CD14-positive monocyte (primary cell): Measurements from ENCODE around the gene PPP1R2. TPM values are rescaled to one million over a fixed set of nuclear protein-coding genes. Genes with fewer than 3 reads are reported as not detected.

Source experiments
- DNase-seq, 3 donors: peaks; one replicate each; pipeline ENCODE4 v3.0.0-alpha.2; 2011 to 2022
- H2AFZ ChIP-seq: 2 replicates; pipeline ENCODE4 v1.6.0; 2012; ENCODE audit warnings: mild to moderate bottlenecking, low read depth, low read length, inconsistent platforms; ENCODE audit not compliant: insufficient read depth, poor library complexity, severe bottlenecking
- H3K27ac ChIP-seq, 2 donors: 1 replicate in 1 of 2; 2 replicates in 1 of 2; pipeline ENCODE4 v1.5.1; 2012 to 2013; ENCODE audit warnings: low read length in 2 of 2, control low read depth in 1 of 2, inconsistent platforms in 1 of 2, low read depth in 1 of 2, mild to moderate bottlenecking in 1 of 2
- H3K27me3 ChIP-seq, 2 donors: one replicate each; pipeline versions ENCODE4 v1.6.0 to v1.6.1; 2011 to 2013; ENCODE audit warnings: low read length in 2 of 2; ENCODE audit not compliant: control insufficient read depth in 2 of 2, insufficient read depth in 2 of 2
- H3K36me3 ChIP-seq, 2 donors: replicated peaks in 1 of 2; 1 replicate in 1 of 2; 2 replicates in 1 of 2; pipeline versions ENCODE4 v1.5.1 to v1.6.1; 2012 to 2013; ENCODE audit warnings: low read length in 2 of 2, control low read depth in 1 of 2, inconsistent platforms in 1 of 2, mild to moderate bottlenecking in 1 of 2; ENCODE audit not compliant: insufficient read depth in 2 of 2, control insufficient read depth in 1 of 2
- H3K4me1 ChIP-seq, 2 donors: 1 replicate in 1 of 2; 2 replicates in 1 of 2; pipeline versions ENCODE4 v1.5.1 to v1.6.1; 2012 to 2013; ENCODE audit warnings: low read length in 2 of 2, control low read depth in 1 of 2, inconsistent platforms in 1 of 2, mild to moderate bottlenecking in 1 of 2, moderate library complexity in 1 of 2; ENCODE audit not compliant: insufficient read depth in 2 of 2, control insufficient read depth in 1 of 2
- H3K4me2 ChIP-seq: replicated peaks from 2 replicates; pipeline ENCODE3; 2012; ENCODE audit warnings: low read length, moderate library complexity, mild to moderate bottlenecking; ENCODE audit not compliant: poor library complexity, severe bottlenecking; ENCODE audit errors: extremely low read depth
- H3K4me3 ChIP-seq, 3 experiments: fragments of 200-600 bp in 1 of 3; sonication (generic) in 1 of 3; replicated peaks in 1 of 3; 1 replicate in 2 of 3; 2 replicates in 1 of 3; pipeline ENCODE4 v1.5.1; 2011 to 2013; ENCODE audit warnings: low read length in 3 of 3, mild to moderate bottlenecking in 3 of 3, control low read depth in 2 of 3, low read depth in 2 of 3, inconsistent platforms in 1 of 3, moderate library complexity in 1 of 3
- H3K79me2 ChIP-seq: 2 replicates; pipeline ENCODE4 v1.6.0; 2012; ENCODE audit warnings: mild to moderate bottlenecking, control low read depth, inconsistent platforms, low read length, moderate library complexity; ENCODE audit not compliant: insufficient read depth
- H3K9ac ChIP-seq: 2 replicates; pipeline ENCODE4 v1.6.0; 2017; ENCODE audit warnings: low read length, mild to moderate bottlenecking; ENCODE audit not compliant: insufficient read depth, poor library complexity, severe bottlenecking
- H3K9me3 ChIP-seq, 2 donors: replicated peaks in 1 of 2; 1 replicate in 1 of 2; 2 replicates in 1 of 2; pipeline versions ENCODE4 v1.5.1 to v1.6.1; 2012 to 2013; ENCODE audit warnings: low read length in 2 of 2, control low read depth in 1 of 2; ENCODE audit not compliant: control insufficient read depth in 1 of 2, insufficient read depth in 1 of 2
- H4K20me1 ChIP-seq: 2 replicates; pipeline ENCODE4 v1.6.0; 2012; ENCODE audit warnings: mild to moderate bottlenecking, low read length, control low read depth, moderate library complexity; ENCODE audit not compliant: insufficient read depth
- H3K27ac Mint-ChIP-seq, 7 donors: one replicate each; pipeline ENCODE4 v1.8.0; 2020; ENCODE audit warnings: mild to moderate bottlenecking in 7 of 7, mixed read lengths in 7 of 7, moderate library complexity in 6 of 7, inconsistent platforms in 2 of 7
- H3K27me3 Mint-ChIP-seq, 3 donors: one replicate each; pipeline ENCODE4 v1.8.0; 2021 to 2022; ENCODE audit warnings: low read depth in 3 of 3, mild to moderate bottlenecking in 3 of 3, mixed read lengths in 3 of 3, moderate library complexity in 3 of 3, inconsistent platforms in 1 of 3
- H3K36me3 Mint-ChIP-seq, 2 donors: one replicate each; pipeline ENCODE4 v1.8.0; 2020; ENCODE audit warnings: mixed read lengths in 2 of 2, inconsistent platforms in 1 of 2, mild to moderate bottlenecking in 1 of 2
- H3K4me1 Mint-ChIP-seq: one replicate; pipeline ENCODE4 v1.8.0; 2020; ENCODE audit warnings: mild to moderate bottlenecking, mixed read lengths
- H3K4me3 Mint-ChIP-seq, 2 donors: one replicate each; pipeline ENCODE4 v1.8.0; 2020; ENCODE audit warnings: mild to moderate bottlenecking in 2 of 2, mixed read lengths in 2 of 2, moderate library complexity in 1 of 2
- H3K9me3 Mint-ChIP-seq, 7 donors: one replicate each; pipeline ENCODE4 v1.8.0; 2020 to 2022; ENCODE audit warnings: mixed read lengths in 7 of 7, mild to moderate bottlenecking in 6 of 7, moderate library complexity in 6 of 7, inconsistent platforms in 2 of 7
- WGBS: methylation state at CpG from one replicate; pipeline ENCODE4 v1.1.5; 2013; ENCODE audit warnings: missing lambda C conversion rate; ENCODE audit not compliant: insufficient coverage; 5-methylcytosine and 5-hydroxymethylcytosine counted together
- intact Hi-C, 2 donors: fragments of 100-400 bp; cut with micrococcal nuclease; formaldehyde crosslinking; loops; one replicate each; pipeline versions ENCODE4 v1.15.0 to v1.15.1; 2023
- polyA plus RNA-seq, 3 donors: library from polyadenylated mRNA; depleted of rRNA in 1 of 3; unstranded in 2 of 3; stranded (reverse) in 1 of 3; fragments of 300-500 nt in 2 of 3; fragments of >200 nt in 1 of 3; fragmentation: Illumina TruSeq in 2 of 3; gene quantifications; 1 replicate in 2 of 3; 2 replicates in 1 of 3; pipeline ENCODE4 v1.2.3, GENCODE V29; 2012 to 2021
- TF ChIP-seq, protein P1 (sequence below): fragments of 200-600 bp; IDR thresholded peaks from one replicate; pipeline ENCODE4 v1.8.0; 2022; ENCODE audit warnings: antibody characterized with exemption, mild to moderate bottlenecking

PPP1R2 gene
- polyA plus RNA-seq, 3 donors, result 21.0 to 121 (median 118) TPM

DNA sequence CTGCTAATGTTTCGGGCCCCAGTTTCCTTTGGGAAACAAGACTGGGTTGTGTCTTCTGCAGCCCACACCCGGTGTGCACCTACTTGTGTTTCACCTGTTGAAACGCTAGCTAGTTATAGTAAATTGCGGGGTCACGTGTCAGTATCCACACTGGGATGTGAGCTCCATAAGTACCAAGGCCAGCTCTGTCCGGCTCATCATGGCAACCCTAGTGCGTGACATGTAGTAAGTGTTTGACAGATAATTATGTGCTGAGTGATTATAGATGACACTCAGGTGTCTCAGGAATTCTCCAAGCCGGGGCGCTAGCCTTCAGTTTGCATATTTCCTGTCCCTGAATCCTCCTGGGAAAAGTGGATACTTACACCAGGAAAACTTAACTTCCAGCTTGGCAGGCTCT is 27.8 kb upstream of the PPP1R2 start:
- H3K79me2 ChIP-seq, result no peaks in the 10 kb centered on the region
- H3K27ac ChIP-seq, result no peak overlapping the region
- H3K9ac ChIP-seq, result no peak overlapping the region
- TF ChIP-seq, protein P1, sequence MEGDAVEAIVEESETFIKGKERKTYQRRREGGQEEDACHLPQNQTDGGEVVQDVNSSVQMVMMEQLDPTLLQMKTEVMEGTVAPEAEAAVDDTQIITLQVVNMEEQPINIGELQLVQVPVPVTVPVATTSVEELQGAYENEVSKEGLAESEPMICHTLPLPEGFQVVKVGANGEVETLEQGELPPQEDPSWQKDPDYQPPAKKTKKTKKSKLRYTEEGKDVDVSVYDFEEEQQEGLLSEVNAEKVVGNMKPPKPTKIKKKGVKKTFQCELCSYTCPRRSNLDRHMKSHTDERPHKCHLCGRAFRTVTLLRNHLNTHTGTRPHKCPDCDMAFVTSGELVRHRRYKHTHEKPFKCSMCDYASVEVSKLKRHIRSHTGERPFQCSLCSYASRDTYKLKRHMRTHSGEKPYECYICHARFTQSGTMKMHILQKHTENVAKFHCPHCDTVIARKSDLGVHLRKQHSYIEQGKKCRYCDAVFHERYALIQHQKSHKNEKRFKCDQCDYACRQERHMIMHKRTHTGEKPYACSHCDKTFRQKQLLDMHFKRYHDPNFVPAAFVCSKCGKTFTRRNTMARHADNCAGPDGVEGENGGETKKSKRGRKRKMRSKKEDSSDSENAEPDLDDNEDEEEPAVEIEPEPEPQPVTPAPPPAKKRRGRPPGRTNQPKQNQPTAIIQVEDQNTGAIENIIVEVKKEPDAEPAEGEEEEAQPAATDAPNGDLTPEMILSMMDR, result no peak
- H3K4me3 ChIP-seq, result no peak overlapping the region
- intact Hi-C loops, result no loop called here
- no peak overlapping the region for H3K4me3 Mint-ChIP-seq
- no peak overlapping the region for H2AFZ ChIP-seq
- no peaks in the 10 kb centered on the region for H3K9me3 ChIP-seq
- H3K36me3 ChIP-seq, result no peaks in the 10 kb centered on the region
- H3K4me2 ChIP-seq, result no peak overlapping the region
- no peak for DNase-seq
- no peaks in the 10 kb centered on the region for H3K4me1 ChIP-seq
- no peaks in the 10 kb centered on the region for H3K36me3 Mint-ChIP-seq
- peaks cover 0 to 4% (median 0%) of the 10 kb centered on the region in 7 donors for H3K9me3 Mint-ChIP-seq
- peaks cover 7% of the 10 kb centered on the region in 2 donors for H3K27me3 ChIP-seq
- H3K4me1 Mint-ChIP-seq, result peaks cover 11% of the 10 kb centered on the region
- peaks cover 12 to 22% (median 12%) of the 10 kb centered on the region in 3 donors for H3K27me3 Mint-ChIP-seq
- H3K27ac Mint-ChIP-seq, result no peak overlapping the region
- WGBS, result 100% methylated on average over 2 of the region's 9 CpGs
- no peaks in the 10 kb centered on the region for H4K20me1 ChIP-seq

- peaks cover 14% of the 10 kb centered on the region for H3K4me1 Mint-ChIP-seq
- Histone ChIP-seq H3K4me2 (no peak overlapping the region), H3K4me3 (no peak overlapping the region), H3K4me1 (no peaks in the 10 kb centered on the region), H3K27ac (no peak overlapping the region), H2AFZ (no peak overlapping the region), H3K79me2 (no peaks in the 10 kb centered on the region), H3K9me3 (no peaks in the 10 kb centered on the region), H3K36me3 (no peaks in the 10 kb centered on the region), H3K27me3 (peaks cover 11 to 12% of the 10 kb centered on the region in 2 donors), H4K20me1 (no peaks in the 10 kb centered on the region), H3K9ac (no peak overlapping the region)
- H3K27me3 Mint-ChIP-seq, result peaks cover 12 to 26% (median 15%) of the 10 kb centered on the region in 3 donors
- peaks cover 0 to 4% (median 0%) of the 10 kb centered on the region in 7 donors for H3K9me3 Mint-ChIP-seq
- no peak for DNase-seq
- TF ChIP-seq, protein P1, result no peak
- H3K27ac Mint-ChIP-seq, result no peak overlapping the region
- intact Hi-C loops, result no loop called here
- no peaks in the 10 kb centered on the region for H3K36me3 Mint-ChIP-seq
- no peak overlapping the region for H3K4me3 Mint-ChIP-seq
- 60% methylated on average over 1 of the region's 6 CpGs for WGBS
These were observed 27.2 kb upstream of the PPP1R2 start for GRCh38 chr3:195570344-195570743.
